GM19239 (cell line): ENCODE results near the gene ZFPM1.
"Not testable (repeated sequence)": the region's sequence is repeated elsewhere in the genome, so short reads cannot be mapped to it uniquely, and the experiment has no call there.

Experiments
- DNase-seq: peaks from one replicate; pipeline ENCODE4 v3.0.0; 2011; ENCODE audit warnings: low spot score; ENCODE audit not compliant: insufficient read length
- FAIRE-seq: peaks from 2 replicates; lab custom pipeline; 2011; peaks lifted over from hg19 to GRCh38; lab: Jason Lieb, UNC

Gene ZFPM1

GRCh38 chr16:88453217-88453531, at the start of gene ZFPM1:
TSS of gene ZFPM1 (plus strand) at chr16:88453280. CDS start at chr16:88453639, 359 bp downstream.
- FAIRE-seq, result no peak

GRCh38 chr16:88403794-88404581, 49.1 kb upstream of the ZFPM1 start:
- FAIRE-seq, result no peak
- no peak for DNase-seq

More at GRCh38 chr16:88453217-88453531, at the start of gene ZFPM1:
- DNase-seq, result no peak

- no peak for DNase-seq
- no peak for FAIRE-seq
Measured at GRCh38 chr16:88404769-88405168, 48.3 kb upstream of the ZFPM1 start.

- no peak for FAIRE-seq
- no peak for DNase-seq
Measured at GRCh38 chr16:88405216-88406060, 47.6 kb upstream of the ZFPM1 start.

GRCh38 chr16:88406096-88407041, 46.7 kb upstream of the ZFPM1 start:
- DNase-seq (no peak), FAIRE-seq (no peak)

- DNase-seq, result no peak
- no peak for FAIRE-seq
Measured at GRCh38 chr16:88407042-88407420, 46.0 kb upstream of the ZFPM1 start.

GRCh38 chr16:88407807-88408206, 45.3 kb upstream of the ZFPM1 start:
- FAIRE-seq (no peak), DNase-seq (no peak)

- no peak for FAIRE-seq
- DNase-seq, result no peak
Measured at GRCh38 chr16:88408561-88409142, 44.4 kb upstream of the ZFPM1 start.

- FAIRE-seq (no peak), DNase-seq (no peak)
Measured at GRCh38 chr16:88409296-88410065, 43.6 kb upstream of the ZFPM1 start.

GRCh38 chr16:88410297-88410968, 42.6 kb upstream of the ZFPM1 start:
- not testable (repeated sequence) for DNase-seq, FAIRE-seq

GRCh38 chr16:88411951-88412576, 41.0 kb upstream of the ZFPM1 start:
- no peak for DNase-seq
- FAIRE-seq, result no peak

- FAIRE-seq (no peak), DNase-seq (no peak)
Measured at GRCh38 chr16:88412766-88413165, 40.3 kb upstream of the ZFPM1 start.

- FAIRE-seq, result no peak
Measured at GRCh38 chr16:88413231-88413630, 39.8 kb upstream of the ZFPM1 start.

GRCh38 chr16:88413631-88414030, 39.4 kb upstream of the ZFPM1 start:
- no peak for FAIRE-seq
- no peak for DNase-seq

More at GRCh38 chr16:88413231-88413630, 39.8 kb upstream of the ZFPM1 start:
- no peak for DNase-seq

GRCh38 chr16:88414521-88415380, 38.3 kb upstream of the ZFPM1 start:
- DNase-seq, result no peak
- FAIRE-seq, result no peak

GRCh38 chr16:88415381-88415705, 37.7 kb upstream of the ZFPM1 start:
- FAIRE-seq (no peak), DNase-seq (no peak)

GRCh38 chr16:88415713-88416323, 37.3 kb upstream of the ZFPM1 start:
- FAIRE-seq (no peak), DNase-seq (no peak)
